Progenitor cell of endocrine pancreas (in vitro differentiated cells): ENCODE results near the gene DUSP22. TPM values are rescaled to one million over a fixed set of nuclear protein-coding genes. Genes with fewer than 3 reads are reported as not detected.

Experiments used
- DNase-seq: peaks from one replicate; pipeline ENCODE4 v3.0.0; 2021; ENCODE audit warnings: low spot score; ENCODE audit not compliant: unreplicated experiment
- H3K27ac Mint-ChIP-seq: 2 replicates; pipeline ENCODE4 v1.8.0; 2021; ENCODE audit warnings: mild to moderate bottlenecking, moderate library complexity, mixed read lengths
- H3K27me3 Mint-ChIP-seq: 2 replicates; pipeline ENCODE4 v1.8.0; 2021; ENCODE audit warnings: mixed read lengths
- H3K36me3 Mint-ChIP-seq: 2 replicates; pipeline ENCODE4 v1.8.0; 2022; ENCODE audit warnings: mixed read lengths; ENCODE audit not compliant: insufficient read depth
- H3K4me1 Mint-ChIP-seq: 2 replicates; pipeline ENCODE4 v1.8.0; 2021; ENCODE audit warnings: low read depth, mixed read lengths
- H3K4me3 Mint-ChIP-seq: 2 replicates; pipeline ENCODE4 v1.8.0; 2021; ENCODE audit warnings: low read depth, mild to moderate bottlenecking, moderate library complexity, mixed read lengths
- H3K9me3 Mint-ChIP-seq: 2 replicates; pipeline ENCODE4 v1.8.0; 2021; ENCODE audit warnings: low read depth, mixed read lengths
- CTCF ChIP-seq: fragments of 200-600 bp; sonication (generic); IDR thresholded peaks from one replicate; pipeline ENCODE4 v1.5.0; 2021; ENCODE audit warnings: antibody characterized with exemption, mild to moderate bottlenecking; ENCODE audit not compliant: unreplicated experiment
- total RNA-seq: library from RNA; stranded (reverse); gene quantifications from 2 replicates; pipeline ENCODE4 v1.2.1, GENCODE V29; 2021

The DUSP22 gene
- total RNA-seq, 1 donor from 2014 or later: 40.4 TPM

- H3K4me3 Mint-ChIP-seq: no peak overlapping the region
- no peak for DNase-seq
- H3K27ac Mint-ChIP-seq: no peak overlapping the region
- peaks cover 7% of the 10 kb centered on the region for H3K36me3 Mint-ChIP-seq
- peaks cover 6% of the 10 kb centered on the region for H3K9me3 Mint-ChIP-seq
- TF ChIP-seq CTCF: no peak
- H3K27me3 Mint-ChIP-seq: no peaks in the 10 kb centered on the region
- no peaks in the 10 kb centered on the region for H3K4me1 Mint-ChIP-seq
These were observed 48.9 kb downstream of the DUSP22 start for GRCh38 chr6:340991-341827.

- Mint-ChIP-seq H3K36me3 (peaks cover 4% of the 10 kb centered on the region), H3K4me3 (no peak overlapping the region), H3K27me3 (no peaks in the 10 kb centered on the region), H3K4me1 (no peaks in the 10 kb centered on the region), H3K9me3 (peaks cover 6% of the 10 kb centered on the region), H3K27ac (no peak overlapping the region)
- TF ChIP-seq CTCF: no peak
- no peak for DNase-seq
These were observed 49.9 kb downstream of the DUSP22 start for GRCh38 chr6:341914-342831.

- Mint-ChIP-seq H3K4me1 (no peaks in the 10 kb centered on the region), H3K36me3 (peaks cover 4% of the 10 kb centered on the region), H3K27me3 (no peaks in the 10 kb centered on the region), H3K4me3 (no peak overlapping the region), H3K9me3 (peaks cover 6% of the 10 kb centered on the region), H3K27ac (no peak overlapping the region)
- no peak for TF ChIP-seq CTCF
- no peak for DNase-seq
These were observed 50.5 kb downstream of the DUSP22 start for GRCh38 chr6:342832-343179.

- no peaks in the 10 kb centered on the region for H3K27me3 Mint-ChIP-seq
- peaks cover 4% of the 10 kb centered on the region for H3K36me3 Mint-ChIP-seq
- H3K27ac Mint-ChIP-seq: no peak overlapping the region
- H3K4me1 Mint-ChIP-seq: no peaks in the 10 kb centered on the region
- no peak for DNase-seq
- TF ChIP-seq CTCF: no peak
- peaks cover 6% of the 10 kb centered on the region for H3K9me3 Mint-ChIP-seq
- H3K4me3 Mint-ChIP-seq: no peak overlapping the region
These were observed 51.1 kb downstream of the DUSP22 start for GRCh38 chr6:343226-343935.
